CD4-positive, alpha-beta T cell treated with Interleukin-6 at 100 ng/mL for 8 hours (primary cell): ENCODE measurements around the gene ELAVL4.

Experiments
- DNase-seq: peaks from one replicate; pipeline ENCODE4 v3.0.0-alpha.2; 2020; ENCODE audit warnings: mixed read lengths, low spot score

The ELAVL4 gene

DNA sequence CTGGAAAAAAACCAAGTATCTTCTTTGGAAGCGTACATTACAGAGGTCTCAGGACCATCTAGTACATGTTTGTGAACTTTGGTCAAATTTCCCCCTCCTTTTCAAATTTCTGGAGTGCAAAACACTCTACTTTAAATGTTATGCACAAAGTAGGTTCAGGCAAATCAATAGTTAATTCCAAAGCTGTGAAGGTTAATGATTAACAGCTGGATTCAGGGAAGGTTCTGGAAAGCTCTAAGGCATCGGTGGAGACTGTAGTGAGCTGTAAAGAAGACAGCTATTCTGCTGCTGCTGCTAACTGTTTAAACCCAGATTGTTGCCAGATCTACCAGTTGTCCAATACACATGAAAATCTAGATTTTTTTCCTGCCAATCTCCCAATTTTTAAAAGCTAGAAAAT lies 70.9 kb downstream of the ELAVL4 start:
- no peak for DNase-seq

DNA sequence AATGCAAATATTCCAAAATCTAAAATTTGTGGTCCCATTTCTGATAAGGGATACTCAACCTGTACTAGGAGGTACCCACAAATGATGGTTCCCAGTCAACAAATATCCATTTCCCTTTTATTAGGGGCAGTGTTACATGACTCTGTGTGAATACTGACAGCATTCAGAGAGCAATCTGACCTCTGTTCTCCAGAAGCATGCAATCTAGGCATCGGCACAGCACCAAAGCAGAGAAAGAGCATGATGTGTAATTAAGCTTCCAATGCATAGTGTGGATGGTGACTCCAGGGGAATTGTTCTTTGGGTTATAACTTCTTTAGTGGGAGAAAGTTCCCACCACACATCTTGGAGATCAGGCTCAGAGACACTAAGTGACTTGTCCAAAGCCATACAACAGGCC lies 71.6 kb downstream of the ELAVL4 start:
- DNase-seq, result no peak

DNA sequence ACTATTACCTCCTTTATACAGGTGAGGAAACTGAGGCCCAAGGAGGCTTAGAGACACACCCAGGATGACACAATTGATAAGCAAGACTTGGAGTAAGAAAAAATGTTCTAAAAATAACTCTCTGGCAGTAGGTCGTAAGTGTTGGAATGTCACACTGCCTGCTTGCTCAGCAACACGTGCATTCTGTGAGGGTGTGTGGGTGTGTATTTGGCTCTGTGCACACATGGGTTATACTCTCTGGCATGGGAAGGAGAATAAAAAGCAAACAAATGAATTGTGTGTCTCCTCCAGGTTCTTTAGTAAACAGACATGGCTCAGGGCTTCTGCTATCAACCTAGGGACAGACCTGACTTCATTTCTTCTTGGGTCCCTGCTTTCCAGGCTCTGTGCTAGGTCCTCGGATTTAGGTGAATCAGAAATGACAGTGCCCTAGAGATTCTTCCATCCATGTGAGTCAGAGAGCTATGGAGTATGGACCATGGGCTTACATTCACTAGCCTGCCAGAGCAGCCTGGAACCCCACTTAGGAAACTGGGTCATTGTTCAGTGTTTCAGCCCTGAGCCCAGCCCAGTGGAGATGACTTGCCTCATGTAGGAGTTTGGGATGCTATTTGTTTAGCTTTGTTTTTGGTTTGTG lies 72.4 kb downstream of the ELAVL4 start:
- no peak for DNase-seq

DNA sequence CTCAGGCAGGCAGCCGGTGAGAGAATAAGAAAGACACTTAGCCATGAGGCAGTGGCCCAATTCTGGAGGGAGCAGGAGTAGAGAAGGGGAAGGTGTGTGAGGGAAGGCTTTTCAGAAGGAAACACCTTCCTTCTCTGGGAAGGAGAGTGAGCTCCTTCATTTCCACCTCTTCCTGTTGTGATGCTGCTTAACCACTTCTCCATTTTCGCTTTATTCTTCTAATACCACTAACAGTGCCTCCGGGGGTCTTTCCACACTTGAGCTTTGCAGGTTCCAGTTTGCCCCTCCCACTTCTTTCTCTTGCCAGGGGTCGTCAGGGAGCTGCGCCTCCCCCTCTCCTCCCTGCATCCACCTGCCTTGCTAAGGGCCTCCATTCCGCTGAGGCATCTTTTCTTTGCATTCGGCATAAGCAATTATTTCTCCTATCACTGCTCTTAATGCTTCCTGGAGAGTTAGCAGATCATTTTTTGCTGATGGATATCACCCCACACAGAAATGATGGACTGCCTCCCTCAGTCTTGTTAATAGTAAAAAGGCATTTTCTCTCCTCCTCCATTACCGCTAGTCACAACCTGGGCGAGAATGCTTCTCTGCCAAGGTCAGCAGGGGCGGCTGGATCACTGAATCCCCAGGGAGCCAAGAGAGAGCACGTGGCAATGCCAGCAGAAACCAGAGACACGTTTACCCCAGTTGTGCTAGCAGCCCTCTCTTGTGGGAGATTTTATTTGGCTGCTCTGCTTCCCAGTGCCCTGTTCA lies 74.8 kb downstream of the ELAVL4 start:
- DNase-seq, result no peak

DNA sequence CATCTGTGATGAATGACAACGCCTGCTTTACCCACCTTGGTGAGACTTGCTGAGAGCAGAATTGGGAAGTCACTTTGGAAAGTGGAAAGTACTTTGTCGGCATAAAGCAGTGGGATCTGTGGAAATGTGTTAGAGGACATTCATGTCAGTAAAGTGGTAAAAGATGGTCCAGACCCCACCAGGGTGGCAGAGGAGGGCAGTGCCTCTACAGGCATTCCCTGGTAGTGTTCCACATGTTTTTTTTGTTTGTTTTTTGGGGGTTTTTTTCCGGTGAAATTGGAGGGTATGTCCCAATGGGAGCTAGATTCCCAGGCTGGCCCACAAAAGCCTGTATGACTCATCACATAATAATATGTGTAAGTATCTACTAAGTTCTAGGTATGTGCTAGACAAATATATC lies 80.6 kb downstream of the ELAVL4 start:
- DNase-seq, result no peak

DNA sequence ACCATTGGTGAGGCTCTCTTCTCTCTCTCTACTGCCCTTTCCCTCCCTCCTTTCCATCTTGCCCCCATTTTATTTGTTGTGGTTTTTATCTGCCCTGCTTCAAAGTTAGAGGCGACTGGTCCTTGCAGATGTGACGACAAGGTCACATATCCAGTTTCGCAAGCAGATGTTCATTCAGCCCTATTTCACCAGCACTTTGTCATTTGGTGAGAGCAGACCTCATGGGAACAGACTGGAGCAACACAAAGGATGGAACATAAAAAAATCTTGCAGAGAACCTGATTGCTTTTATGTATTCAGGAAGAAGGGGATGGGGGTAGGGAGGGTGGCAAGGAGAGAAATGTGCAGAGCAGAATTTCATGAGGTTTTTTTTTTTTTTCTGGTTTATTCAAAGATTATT lies 84.3 kb downstream of the ELAVL4 start:
- no peak for DNase-seq

DNA sequence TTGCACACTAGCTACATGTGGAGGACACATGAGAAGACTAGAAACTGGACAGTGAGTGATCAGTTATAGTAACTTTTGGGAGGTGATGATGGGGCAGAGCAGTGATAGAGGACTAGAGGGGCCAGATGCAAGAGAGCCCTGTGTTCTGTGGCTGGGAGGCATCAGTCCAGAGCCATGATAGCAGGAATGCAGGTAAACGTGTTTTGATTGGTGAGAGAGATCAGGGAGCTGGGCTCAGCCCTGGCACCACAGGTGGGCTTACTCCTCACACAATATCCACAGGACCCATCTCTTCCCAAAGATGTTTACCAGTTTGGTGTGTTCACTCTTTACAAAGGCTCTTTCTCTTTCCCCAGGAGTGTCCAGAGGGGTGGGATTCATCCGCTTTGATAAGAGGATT lies 86.5 kb downstream of the ELAVL4 start:
- DNase-seq, result no peak

DNA sequence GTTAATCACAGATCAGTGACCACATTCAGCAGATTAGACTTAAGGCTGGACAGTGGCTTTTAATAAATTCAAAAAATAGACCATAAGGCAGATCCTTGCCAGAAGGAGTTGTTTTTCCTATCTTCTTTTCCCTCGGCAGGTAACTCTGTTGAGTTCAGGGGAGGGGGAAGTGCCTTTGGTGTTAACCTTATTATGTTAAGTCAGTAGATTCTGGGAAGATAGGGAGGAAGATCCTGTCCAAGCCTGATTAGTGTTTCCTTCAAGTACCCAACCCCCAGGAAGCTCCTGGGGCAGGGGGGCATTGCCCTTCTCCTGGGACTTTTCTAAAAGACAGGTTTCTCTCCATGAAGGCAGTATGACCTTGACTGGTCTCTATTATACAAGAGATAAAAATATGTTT lies 87.4 kb downstream of the ELAVL4 start:
- DNase-seq, result no peak

DNA sequence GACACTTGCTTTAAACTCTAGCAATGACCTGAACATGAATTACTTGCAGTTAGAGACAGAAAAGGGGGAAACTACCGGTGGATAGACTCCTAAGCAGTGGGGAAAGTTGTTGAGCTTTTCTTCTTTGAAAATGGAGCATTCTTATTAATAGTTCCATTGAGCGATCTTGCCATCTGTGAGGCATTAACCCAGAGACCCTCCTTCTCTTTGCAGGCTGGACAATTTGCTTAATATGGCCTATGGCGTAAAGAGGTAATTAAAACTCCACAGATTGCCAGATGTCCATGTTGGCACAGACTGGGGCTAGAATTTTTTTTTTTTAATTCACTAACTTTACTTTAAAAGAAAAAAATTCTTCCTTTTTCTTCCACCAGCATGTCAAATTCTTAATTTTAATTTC lies 88.5 kb downstream of the ELAVL4 start:
- DNase-seq, result no peak

DNA sequence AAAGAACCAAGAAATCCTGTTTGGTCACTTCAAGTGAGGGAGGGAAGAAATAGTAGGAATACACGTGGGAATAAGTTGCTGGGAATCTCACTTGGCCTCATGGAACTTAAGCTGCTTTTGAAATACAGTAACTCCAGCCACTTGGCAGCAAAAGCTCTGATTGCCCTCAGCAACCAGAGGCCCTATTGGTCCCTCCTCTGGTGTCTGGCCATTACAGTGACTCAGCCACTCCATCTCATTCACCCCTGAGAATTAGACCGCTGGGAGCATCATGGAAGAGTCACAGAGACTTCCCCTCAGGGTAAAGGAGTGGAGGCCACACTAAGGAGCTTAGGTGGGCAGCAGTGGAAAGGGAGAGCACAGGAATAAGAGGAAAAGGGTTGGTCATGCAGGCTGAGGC lies 99.6 kb downstream of the ELAVL4 start:
- no peak for DNase-seq

DNA sequence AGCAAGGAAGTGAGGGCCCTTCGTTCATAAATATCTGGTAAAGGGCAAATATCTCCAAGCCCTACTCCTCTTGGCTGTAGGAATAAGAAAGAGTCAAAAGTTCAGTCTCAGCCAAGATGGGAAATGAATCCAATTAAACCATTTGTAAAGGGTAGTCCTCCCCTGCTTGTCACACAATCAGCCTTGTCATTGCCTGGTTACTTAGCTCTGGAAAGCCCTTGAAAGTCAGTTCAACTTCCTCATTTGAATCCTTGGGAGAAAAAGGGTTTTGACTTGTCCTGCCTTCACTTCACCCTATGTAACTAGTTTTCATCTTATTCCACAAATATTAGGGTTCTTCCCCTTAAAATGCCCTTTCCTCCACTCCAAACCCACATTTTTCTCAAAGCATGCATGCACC lies 100.0 kb downstream of the ELAVL4 start:
- DNase-seq, result no peak

DNA sequence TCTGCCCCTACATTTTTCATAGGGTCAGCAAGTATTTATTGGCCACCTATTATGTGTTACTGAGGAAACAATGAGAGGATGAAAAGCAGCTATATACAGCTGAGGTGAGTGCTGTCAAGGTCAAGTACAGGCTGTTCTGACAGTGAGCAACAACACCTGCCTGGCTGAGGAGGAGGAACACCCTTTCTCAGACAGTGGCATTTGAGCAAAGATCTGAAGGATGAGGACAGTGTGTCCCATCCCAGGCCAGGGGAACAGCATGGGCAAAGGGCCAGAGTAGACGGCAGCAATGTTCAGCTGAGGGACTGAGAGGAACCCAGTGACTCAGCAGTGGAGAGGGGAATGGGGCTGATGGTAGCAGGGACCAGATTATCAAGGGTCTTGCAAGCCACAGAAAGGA lies 101.0 kb downstream of the ELAVL4 start:
- DNase-seq, result no peak

DNA sequence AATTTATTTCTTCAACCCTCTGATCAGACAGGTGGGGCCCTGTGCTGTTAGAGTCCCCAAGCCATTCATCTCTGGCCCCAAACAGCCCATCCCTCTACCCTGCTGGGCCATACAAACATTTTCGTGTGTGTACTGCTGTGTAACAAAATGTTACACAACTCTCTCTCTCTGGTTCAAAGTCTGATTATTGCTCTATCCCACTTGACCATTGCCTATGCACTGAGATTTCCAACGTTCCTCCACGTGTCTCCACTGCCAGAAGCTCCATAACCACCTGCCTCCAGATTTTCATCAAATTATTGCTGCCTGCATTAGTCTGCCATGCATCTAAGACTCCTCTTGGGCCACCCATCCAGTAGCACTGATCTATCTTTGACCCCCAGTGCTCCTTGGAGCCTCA lies 104.8 kb downstream of the ELAVL4 start:
- no peak for DNase-seq

DNA sequence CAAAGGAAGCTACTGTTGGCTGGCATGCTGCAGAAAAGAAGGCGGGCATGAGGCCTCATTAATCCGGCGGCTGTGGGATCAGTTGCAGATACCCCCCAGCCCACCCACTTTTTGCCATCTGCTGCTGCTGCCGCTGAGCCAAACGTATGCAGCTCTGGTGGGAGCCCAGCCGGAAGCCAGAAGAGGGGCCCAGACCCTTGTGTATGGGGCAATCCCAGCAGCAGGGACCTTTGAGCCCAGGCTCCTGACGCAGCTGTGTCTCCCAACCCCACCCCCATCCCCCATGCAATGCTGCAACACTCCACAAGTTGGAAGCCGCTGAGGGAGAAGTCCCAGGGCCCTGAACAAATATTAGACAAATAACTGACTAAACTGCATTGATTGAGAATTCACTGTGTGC lies 106.0 kb downstream of the ELAVL4 start:
- no peak for DNase-seq

DNA sequence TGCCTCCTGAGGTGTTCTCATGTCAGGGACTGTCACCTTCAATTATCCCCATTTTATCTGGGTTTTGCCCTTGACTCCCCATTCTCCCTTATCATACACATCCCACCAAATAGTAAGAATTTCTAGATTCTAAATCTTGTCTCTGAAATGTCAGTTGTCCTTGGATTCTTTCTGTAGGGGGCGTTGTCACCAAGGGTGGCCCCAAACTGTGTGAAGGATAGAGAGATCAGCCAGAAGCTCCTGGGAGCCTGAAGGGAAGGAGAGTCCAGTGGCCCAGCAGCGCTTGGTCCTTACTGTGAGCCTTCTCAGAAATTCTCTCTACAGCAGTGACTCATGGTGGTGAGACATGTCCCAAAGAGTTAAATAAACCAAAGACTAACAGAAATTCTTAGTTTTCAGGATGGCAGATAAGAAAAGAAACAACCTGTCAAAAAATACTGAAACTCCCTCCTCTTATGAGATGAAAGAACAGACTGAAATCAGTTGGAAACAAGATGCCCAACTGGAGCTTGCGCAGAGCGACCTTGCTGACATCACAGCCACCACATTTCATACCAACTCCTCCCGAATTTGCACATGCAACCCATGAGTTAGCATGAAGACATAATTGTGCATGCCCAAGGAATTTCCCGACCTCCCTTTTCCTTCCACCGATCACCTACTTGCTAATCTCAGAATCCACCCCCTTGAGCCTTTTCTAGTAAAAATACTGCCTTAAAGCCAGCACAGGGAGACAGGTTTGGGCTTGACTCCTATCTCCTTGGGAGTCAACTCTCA lies 109.8 kb downstream of the ELAVL4 start:
- no peak for DNase-seq

DNA sequence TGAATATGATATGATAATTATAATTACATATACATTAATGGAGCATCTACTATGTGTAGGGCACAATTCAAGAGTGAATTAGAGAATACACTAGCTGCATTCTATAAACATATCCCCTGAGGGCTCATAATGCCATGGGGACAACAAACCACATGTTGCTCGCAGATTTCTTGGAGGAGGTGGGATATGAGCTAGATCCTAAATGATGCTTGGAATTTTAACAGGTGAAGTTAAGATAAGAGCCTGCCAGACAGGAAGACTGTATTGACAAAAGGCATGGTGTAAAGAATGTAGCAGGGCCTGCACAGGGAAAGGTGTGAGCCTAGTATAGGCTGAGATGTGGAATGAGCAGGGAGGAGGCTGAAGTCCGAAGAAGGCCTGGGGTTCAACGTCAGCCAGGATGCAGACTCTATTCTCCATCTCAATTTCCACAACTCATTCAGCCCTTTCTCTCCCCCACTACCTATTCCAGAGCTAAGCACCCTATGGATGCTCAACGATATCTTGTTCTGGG lies 120.2 kb downstream of the ELAVL4 start:
- no peak for DNase-seq

DNA sequence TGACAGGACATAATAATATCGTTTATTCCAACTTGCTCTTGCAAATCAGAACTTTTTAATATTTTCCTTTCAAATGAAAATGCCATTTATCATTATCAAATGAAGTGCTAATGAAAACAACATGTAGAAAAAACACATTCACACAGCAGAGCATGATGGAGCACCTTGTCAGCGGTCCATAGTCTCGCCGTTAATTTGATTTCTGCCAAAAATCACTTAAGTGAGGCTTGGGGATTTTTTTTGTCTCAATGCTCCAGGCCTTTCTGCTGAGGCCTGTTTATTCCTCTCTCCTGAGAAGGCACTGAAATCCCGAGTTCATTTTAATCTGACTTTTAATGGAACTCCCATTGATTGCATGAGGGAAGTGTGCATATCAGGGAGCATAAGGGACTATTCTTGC lies 122.5 kb downstream of the ELAVL4 start:
- DNase-seq, result no peak

DNA sequence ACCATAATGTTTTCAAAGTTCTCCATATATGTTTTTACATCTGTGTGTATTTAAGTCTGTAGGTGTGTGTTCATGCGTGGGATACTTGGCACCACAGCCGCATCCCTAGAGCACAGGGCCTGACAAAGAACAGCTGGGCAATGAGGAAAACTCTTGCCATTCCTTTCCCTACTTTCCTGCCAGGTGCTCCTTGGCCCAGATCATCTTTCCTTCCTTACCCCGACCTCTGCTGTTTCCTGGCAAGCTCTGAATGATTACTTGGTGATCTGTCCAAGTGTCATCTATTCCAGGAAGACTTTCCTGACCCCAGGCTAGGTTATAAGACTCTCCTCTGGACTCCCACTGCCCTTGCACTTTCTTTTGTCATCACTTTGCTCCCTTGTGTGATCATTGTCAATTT lies 123.6 kb downstream of the ELAVL4 start:
- DNase-seq, result no peak

DNA sequence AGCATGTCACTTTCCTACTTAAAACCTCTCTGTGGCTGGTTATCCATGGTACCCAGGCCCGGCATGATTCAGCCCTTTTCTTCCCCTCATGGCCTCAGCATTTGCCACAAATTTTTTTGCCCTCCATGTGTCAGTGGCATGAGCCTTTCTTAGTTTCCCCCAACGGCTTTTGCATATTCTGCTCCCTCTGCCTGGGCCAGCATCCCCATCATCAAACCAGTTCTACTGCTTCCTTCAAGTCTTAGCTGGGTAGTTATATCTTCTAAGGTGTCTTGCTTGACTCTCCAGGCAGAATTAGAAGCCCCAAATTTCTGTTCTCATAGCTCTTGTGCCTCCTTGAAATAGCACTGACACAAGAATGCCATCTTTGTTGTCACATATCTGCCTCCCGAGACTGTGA lies 127.9 kb downstream of the ELAVL4 start:
- no peak for DNase-seq

DNA sequence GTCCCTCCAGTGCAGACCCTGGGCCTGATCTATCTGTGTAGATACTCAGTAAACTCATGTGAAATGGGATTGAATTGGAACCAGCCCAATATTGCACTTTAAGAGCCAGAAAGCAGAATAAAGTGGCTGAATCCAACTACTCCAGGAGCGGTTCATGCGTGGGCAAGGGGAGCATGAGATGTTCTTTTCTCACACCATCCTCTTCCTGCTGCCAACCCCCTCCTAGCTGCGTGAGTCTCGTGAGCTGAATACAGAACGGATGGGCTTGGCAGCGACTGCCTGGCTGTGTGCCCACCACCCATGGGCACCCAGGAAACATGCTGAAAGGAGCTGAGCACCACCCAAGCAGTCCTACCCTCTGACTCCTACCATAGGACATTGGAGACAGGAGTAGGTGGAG lies 128.3 kb downstream of the ELAVL4 start:
- DNase-seq, result no peak

DNA sequence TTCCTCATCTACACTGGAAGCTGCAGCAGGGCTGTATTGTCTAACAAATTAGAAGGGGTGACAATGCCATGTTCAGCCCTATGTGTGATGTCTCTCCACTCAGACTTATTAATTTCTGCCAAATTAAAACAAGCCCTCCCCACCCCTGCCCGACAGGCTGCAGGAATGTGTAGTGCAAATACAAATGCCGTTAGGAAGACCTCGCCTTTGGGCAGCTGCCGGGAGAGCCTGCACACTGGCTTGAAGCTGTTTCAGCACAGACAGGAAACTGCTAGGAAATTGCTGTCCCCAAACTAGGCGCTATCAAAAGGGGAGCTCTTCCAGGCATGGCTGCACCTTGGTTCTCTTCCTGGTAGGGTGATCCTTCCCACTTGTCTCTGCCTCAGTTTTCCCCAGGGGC lies 135.2 kb downstream of the ELAVL4 start:
- DNase-seq, result no peak

DNA sequence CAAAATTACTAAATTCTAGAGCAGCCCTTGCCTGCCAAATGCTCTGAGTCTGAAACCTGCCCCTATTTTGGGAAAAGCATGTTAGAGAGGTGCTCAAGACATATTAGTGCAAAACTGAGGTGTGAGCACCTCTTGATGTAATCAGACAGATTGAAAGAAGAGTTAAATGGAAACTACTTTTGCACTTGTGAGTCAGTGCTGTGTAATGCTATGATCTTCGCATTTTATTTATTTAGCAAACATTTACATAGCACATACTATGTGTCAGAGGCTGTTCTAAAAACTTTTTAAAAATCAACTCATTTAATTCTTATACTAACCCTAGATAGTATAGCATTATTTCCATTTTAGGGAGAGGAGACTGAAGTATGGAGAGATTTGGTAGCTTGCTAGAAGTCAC lies 138.1 kb downstream of the ELAVL4 start:
- no peak for DNase-seq

DNA sequence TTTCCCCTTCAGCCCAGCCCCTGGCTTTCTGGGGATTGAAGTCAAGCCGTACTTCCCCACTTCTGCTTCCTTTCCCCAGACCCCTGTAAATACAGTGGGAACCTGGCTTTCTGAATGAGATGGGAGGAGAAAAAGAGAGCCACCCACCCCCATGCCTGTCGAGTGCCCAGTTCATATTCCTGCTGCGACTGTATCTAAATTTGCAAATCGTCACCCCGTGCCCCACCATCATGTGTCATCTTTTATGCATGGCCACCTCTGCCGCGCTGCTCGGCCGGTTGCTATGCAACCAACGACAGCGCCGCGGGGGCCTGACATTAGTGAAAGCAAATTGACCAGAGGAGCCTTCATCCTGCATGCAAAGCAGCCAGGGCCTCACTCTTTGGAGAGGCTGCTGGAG lies 143.0 kb downstream of the ELAVL4 start:
- DNase-seq, result no peak
